ENCODE data around the gene MAPK13.
"Not testable (repeated sequence)": the region's sequence is repeated elsewhere in the genome, so short reads cannot be mapped to it uniquely, and the experiment has no call there.

MAPK13 gene

GRCh38 chr6:36128793-36129192, 1.5 kb upstream of the MAPK13 start:
- no peak for DNase-seq

GRCh38 chr6:36129334-36129733, 979 bp upstream of the MAPK13 start:
- DNase-seq, result not testable (repeated sequence)

- peak; percentile 57 for DNase-seq
These were observed 576 bp downstream of the MAPK13 start for GRCh38 chr6:36130667-36131510.

GRCh38 chr6:36131511-36132245, 1.4 kb downstream of the MAPK13 start:
- DNase-seq, result peak; percentile 69

- no peak for DNase-seq
These were observed 2.1 kb downstream of the MAPK13 start for GRCh38 chr6:36132246-36132895.

- no peak for DNase-seq
These were observed 2.8 kb downstream of the MAPK13 start for GRCh38 chr6:36133148-36133547.

GRCh38 chr6:36133912-36134311, 3.6 kb downstream of the MAPK13 start:
- DNase-seq, result no peak

- DNase-seq, result no peak
These were observed 4.9 kb downstream of the MAPK13 start for GRCh38 chr6:36135053-36135731.

- no peak for DNase-seq
These were observed 5.7 kb downstream of the MAPK13 start for GRCh38 chr6:36136034-36136433.

- DNase-seq, result no peak
These were observed 6.2 kb downstream of the MAPK13 start for GRCh38 chr6:36136551-36136950.

- no peak for DNase-seq
These were observed 8.4 kb downstream of the MAPK13 start for GRCh38 chr6:36138667-36139066.

- DNase-seq, result no peak
These were observed 9.1 kb downstream of the MAPK13 start for GRCh38 chr6:36139431-36139830.

- no peak for DNase-seq
These were observed 9.8 kb downstream of the MAPK13 start for GRCh38 chr6:36139991-36140710.

- DNase-seq, result no peak
These were observed 10.8 kb downstream of the MAPK13 start for GRCh38 chr6:36141091-36141490.

- no peak for DNase-seq
These were observed 11.6 kb downstream of the MAPK13 start for GRCh38 chr6:36141961-36142360.

GRCh38 chr6:36142971-36143838, 12.9 kb downstream of the MAPK13 start:
- no peak for DNase-seq

- DNase-seq, result no peak
These were observed 15.2 kb downstream of the MAPK13 start for GRCh38 chr6:36145495-36145894.

- DNase-seq, result no peak
These were observed 17.0 kb downstream of the MAPK13 start for GRCh38 chr6:36147294-36147693.

GRCh38 chr6:36149476-36149875, 19.2 kb downstream of the MAPK13 start:
- no peak for DNase-seq

GRCh38 chr6:36150283-36150682, 20.0 kb downstream of the MAPK13 start:
- DNase-seq, result no peak

GRCh38 chr6:36154286-36154685, 24.0 kb downstream of the MAPK13 start:
- DNase-seq, result no peak

All from femur (tissue), 1 donor.